Measurements from ENCODE around the gene NCL. TPM values are rescaled to one million over a fixed set of nuclear protein-coding genes. Genes with fewer than 3 reads are reported as not detected.
A peak's percentile ranks its signal among the peaks of the same experiment; 100 is the strongest.
"Not testable (repeated sequence)": the region's sequence is repeated elsewhere in the genome, so short reads cannot be mapped to it uniquely, and the experiment has no call there.

NCL gene
- total RNA-seq, 1 donor from 2014 or later = 220 TPM

GRCh38 chr2:231467613-231468530 is 3.6 kb upstream of the NCL start:
- no peak for DNase-seq

GRCh38 chr2:231467016-231467545 is 2.8 kb upstream of the NCL start:
- no peak for DNase-seq

- DNase-seq = peak; percentile 33
Measured at GRCh38 chr2:231464576-231465540, 574 bp upstream of the NCL start.

GRCh38 chr2:231462729-231463465 is 1.4 kb downstream of the NCL start:
- no peak for DNase-seq

- no peak for DNase-seq
Measured at GRCh38 chr2:231461516-231461971, 2.7 kb downstream of the NCL start.

- DNase-seq = not testable (repeated sequence)
Measured at GRCh38 chr2:231460841-231461240, 3.4 kb downstream of the NCL start.

- DNase-seq = no peak
Measured at GRCh38 chr2:231460073-231460835, 4.0 kb downstream of the NCL start.

- no peak for DNase-seq
Measured at GRCh38 chr2:231458368-231458767, 5.9 kb downstream of the NCL start.

GRCh38 chr2:231457101-231457500 is 7.2 kb downstream of the NCL start:
- no peak for DNase-seq

GRCh38 chr2:231456295-231457004 is 7.8 kb downstream of the NCL start:
- no peak for DNase-seq

GRCh38 chr2:231455890-231456289 is 8.4 kb downstream of the NCL start:
- DNase-seq = no peak

- no peak for DNase-seq
Measured at GRCh38 chr2:231455222-231455621, 9.1 kb downstream of the NCL start.

- DNase-seq = no peak
Measured at GRCh38 chr2:231454361-231454791, 9.9 kb downstream of the NCL start.

GRCh38 chr2:231452799-231453508 is 11.3 kb downstream of the NCL start:
- no peak for DNase-seq

GRCh38 chr2:231450548-231450989 is 13.7 kb downstream of the NCL start:
- DNase-seq = no peak

GRCh38 chr2:231449503-231450054 is 14.7 kb downstream of the NCL start:
- no peak for DNase-seq

GRCh38 chr2:231436957-231437356 is 27.3 kb downstream of the NCL start:
- DNase-seq = no peak

GRCh38 chr2:231433990-231434389 is 30.3 kb downstream of the NCL start:
- DNase-seq = no peak

- DNase-seq = no peak
Measured at GRCh38 chr2:231431606-231432005, 32.7 kb downstream of the NCL start.

Measured in skin of body (tissue), 2 donors.